ENCODE results near the gene MEF2B. TPM values are rescaled to one million over a fixed set of nuclear protein-coding genes. Genes with fewer than 3 reads are reported as not detected.

MEF2B gene
- total and polyA plus RNA-seq, 8 donors, result 0.93 to 7.2 (median 2.9) TPM; not detected in 5

DNA sequence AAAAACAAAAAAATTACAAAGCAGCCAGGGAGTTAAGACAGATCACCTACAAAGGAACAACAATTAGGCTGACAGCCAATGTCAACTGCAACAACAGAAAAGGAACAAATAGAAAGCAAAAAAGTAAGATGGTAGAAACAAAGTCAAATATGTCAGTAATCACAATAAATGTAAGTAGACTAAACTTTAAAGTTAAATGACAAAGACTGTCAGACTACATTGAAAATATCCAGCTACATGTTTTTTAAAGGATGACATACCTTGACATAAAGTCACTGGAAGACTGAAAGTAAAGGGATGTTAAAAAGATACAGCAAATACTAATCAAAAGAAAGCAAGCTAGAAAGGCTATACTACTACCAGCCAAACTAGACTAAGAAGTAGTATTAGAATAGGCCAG, 46.7 kb downstream of the MEF2B start:
- H3K4me1 ChIP-seq, result peaks cover 0 to 14% (median 3%) of the 10 kb centered on the region in 4 donors
- H3K9me3 ChIP-seq, result peaks cover 0 to 7% (median 0%) of the 10 kb centered on the region in 4 donors
- H3K4me3 ChIP-seq, result no peak overlapping the region
- H3K36me3 ChIP-seq, result peaks cover 7 to 36% (median 36%) of the 10 kb centered on the region in 4 donors
- no peaks in the 10 kb centered on the region for H3K27me3 ChIP-seq
- DNase-seq, result no peak
- TF ChIP-seq POLR2A (IDR thresholded peaks at IDR 0.05), result no peak
- no peak for TF ChIP-seq EP300 (IDR thresholded peaks at IDR 0.05)
- no peak for TF ChIP-seq POLR2AphosphoS5 (IDR thresholded peaks at IDR 0.05)
- TF ChIP-seq, protein P1, sequence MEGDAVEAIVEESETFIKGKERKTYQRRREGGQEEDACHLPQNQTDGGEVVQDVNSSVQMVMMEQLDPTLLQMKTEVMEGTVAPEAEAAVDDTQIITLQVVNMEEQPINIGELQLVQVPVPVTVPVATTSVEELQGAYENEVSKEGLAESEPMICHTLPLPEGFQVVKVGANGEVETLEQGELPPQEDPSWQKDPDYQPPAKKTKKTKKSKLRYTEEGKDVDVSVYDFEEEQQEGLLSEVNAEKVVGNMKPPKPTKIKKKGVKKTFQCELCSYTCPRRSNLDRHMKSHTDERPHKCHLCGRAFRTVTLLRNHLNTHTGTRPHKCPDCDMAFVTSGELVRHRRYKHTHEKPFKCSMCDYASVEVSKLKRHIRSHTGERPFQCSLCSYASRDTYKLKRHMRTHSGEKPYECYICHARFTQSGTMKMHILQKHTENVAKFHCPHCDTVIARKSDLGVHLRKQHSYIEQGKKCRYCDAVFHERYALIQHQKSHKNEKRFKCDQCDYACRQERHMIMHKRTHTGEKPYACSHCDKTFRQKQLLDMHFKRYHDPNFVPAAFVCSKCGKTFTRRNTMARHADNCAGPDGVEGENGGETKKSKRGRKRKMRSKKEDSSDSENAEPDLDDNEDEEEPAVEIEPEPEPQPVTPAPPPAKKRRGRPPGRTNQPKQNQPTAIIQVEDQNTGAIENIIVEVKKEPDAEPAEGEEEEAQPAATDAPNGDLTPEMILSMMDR (IDR thresholded peaks at IDR 0.05), result no peak
- intact Hi-C loops (cut with DNase I; ENCODE audit: low total_unique reads), result no loop called here
- no peak overlapping the region for H3K27ac ChIP-seq

DNA sequence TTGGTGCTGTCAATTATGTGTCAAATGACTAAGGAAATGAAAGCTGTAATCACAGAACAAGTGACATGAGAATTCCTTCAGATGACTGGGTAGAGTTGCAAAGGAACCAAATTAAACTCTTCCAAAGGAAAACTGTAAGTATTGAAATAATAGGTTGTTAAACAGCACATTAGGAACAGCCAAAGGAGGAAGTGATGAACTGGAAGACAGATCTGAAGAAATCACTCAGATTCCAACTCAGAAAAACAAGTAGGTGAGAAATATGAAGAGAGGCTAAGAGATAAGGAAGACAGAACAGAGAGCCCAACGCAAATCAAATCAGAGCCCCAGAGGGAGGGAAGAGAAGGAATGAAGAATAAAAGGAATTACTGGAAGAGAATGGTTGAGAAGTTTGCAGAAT, 47.2 kb downstream of the MEF2B start:
- WGBS, 5 donors, result 91 to 100% (median 95%) methylated on average over 1 of the region's 1 CpG
- Histone ChIP-seq H3K9me3 (peaks cover 0 to 7% (median 0%) of the 10 kb centered on the region in 4 donors), H3K27ac (no peak overlapping the region), H3K27me3 (no peaks in the 10 kb centered on the region), H3K4me3 (no peak overlapping the region), H3K36me3 (peaks cover 7 to 37% (median 36%) of the 10 kb centered on the region in 4 donors), H3K4me1 (peaks cover 0 to 14% (median 3%) of the 10 kb centered on the region in 4 donors)
- intact Hi-C loops (cut with DNase I; ENCODE audit: low total_unique reads), result no loop called here
- DNase-seq, result no peak
- TF ChIP-seq EP300 (IDR thresholded peaks at IDR 0.05) (no peak), POLR2A (IDR thresholded peaks at IDR 0.05) (no peak), POLR2AphosphoS5 (IDR thresholded peaks at IDR 0.05) (no peak)
- TF ChIP-seq, protein P1 (IDR thresholded peaks at IDR 0.05), result no peak

DNA sequence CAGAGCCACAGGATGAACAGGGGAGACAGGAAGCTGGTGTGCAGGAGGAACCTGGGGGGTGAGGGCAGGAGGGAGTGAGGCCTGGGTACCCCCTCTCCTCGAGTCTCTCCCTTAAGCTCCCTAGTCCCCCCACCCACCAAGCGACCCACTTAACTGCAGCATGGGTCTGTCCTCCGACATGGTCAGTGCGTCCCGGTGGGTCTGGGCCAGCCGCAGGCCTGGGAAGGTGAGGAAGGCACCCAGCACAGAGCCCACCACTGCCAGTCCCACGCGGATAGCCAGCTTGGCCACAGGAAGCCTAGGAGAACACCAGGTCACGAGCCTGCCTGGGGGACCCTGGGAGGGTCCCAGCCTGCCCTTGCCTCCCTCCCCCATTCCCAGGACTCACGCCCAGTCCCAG, 48.7 kb downstream of the MEF2B start:
- intact Hi-C loops (cut with DNase I; ENCODE audit: low total_unique reads), result no loop called here
- TF ChIP-seq POLR2A (IDR thresholded peaks at IDR 0.05) (no peak), POLR2AphosphoS5 (IDR thresholded peaks at IDR 0.05) (no peak), EP300 (IDR thresholded peaks at IDR 0.05) (no peak)
- TF ChIP-seq, protein P1 (IDR thresholded peaks at IDR 0.05), result no peak
- peak overlapping the region in 1 of 4 donors; percentile 25 for H3K4me3 ChIP-seq
- H3K4me1 ChIP-seq, result peaks cover 0 to 14% (median 3%) of the 10 kb centered on the region in 4 donors
- WGBS, 5 donors, result 87 to 96% (median 93%) methylated on average over 6 to 10 of the region's 10 CpGs
- peaks cover 0 to 7% (median 0%) of the 10 kb centered on the region in 4 donors for H3K9me3 ChIP-seq
- DNase-seq, result no peak
- no peaks in the 10 kb centered on the region for H3K27me3 ChIP-seq
- peaks cover 7 to 37% (median 36%) of the 10 kb centered on the region in 4 donors for H3K36me3 ChIP-seq
- H3K27ac ChIP-seq, result peak overlapping the region in 2 of 5 donors; percentile 43 to 44

DNA sequence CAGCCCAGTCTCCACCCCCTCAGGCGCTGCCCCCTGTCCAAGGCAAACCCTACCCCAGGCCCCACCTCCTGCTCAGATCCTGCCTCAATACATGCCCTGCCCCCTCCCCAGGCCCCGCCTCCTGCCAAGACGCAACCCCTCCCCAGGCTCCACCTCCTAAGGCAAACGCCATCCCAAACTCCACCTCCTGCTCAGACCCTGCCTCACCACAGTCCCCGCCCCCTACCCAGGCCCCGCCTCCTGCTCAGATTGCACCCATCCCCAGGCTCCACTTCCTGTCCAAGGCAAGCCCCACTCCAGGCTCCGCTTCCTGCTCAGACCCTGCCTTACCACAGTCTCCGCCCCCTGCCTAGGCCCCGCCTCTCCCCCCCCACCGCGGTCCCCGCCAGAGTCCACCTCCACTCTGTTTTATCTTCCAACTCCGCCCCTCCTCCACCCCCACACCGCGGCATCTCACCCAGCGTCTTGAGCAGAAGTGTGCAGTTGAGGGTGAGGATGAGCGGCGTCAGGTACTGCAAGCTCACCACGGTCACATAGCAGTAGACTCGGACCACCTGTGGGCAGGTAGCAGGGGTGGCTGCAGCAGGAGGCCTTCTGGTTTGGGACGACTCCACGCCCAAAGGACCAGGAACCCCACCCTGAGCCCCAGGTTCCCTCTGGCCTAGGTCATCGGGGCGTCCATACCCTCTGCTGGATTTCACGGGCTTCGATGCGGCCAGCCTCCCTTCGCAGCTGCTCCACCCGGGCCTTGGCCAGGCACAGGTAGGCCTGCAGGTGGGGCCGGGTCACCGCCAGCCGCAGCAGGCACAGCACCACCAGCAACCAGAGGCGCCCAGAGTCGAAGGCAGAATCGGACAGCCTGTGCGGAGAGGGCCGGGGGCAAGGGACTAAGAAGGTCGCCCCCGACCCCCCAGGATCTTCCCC, 49.5 kb downstream of the MEF2B start:
- 42 to 54% (median 49%) methylated on average over 22 to 39 of the region's 39 CpGs for WGBS, 5 donors
- peak overlapping the region in 3 of 5 donors; percentile 21 to 66 (median 44) for H3K27ac ChIP-seq
- H3K4me3 ChIP-seq, result peak overlapping the region; percentile 25 to 34 (median 30)
- H3K36me3 ChIP-seq, result peaks cover 7 to 37% (median 36%) of the 10 kb centered on the region in 4 donors
- peak; percentile 68 to 94 for DNase-seq
- no peaks in the 10 kb centered on the region for H3K27me3 ChIP-seq
- peaks cover 0 to 7% (median 0%) of the 10 kb centered on the region in 4 donors for H3K9me3 ChIP-seq
- intact Hi-C loops (cut with DNase I; ENCODE audit: low total_unique reads), result no loop called here
- TF ChIP-seq POLR2AphosphoS5 (IDR thresholded peaks at IDR 0.05) (no peak), EP300 (IDR thresholded peaks at IDR 0.05) (no peak), POLR2A (IDR thresholded peaks at IDR 0.05) (no peak)
- TF ChIP-seq, protein P1 (IDR thresholded peaks at IDR 0.05), result no peak
- peaks cover 0 to 14% (median 3%) of the 10 kb centered on the region in 4 donors for H3K4me1 ChIP-seq
